Endothelial cell of umbilical vein (primary cell): ENCODE measurements around the gene WDR36. TPM values are rescaled to one million over a fixed set of nuclear protein-coding genes. Genes with fewer than 3 reads are reported as not detected.

ENCODE experiments used
- BruUV-seq: library from RNA; stranded (reverse); fragments of 400-500 nt; replicated peaks from 2 replicates; lab custom pipeline; 2021; lab: Mats Ljungman, UMichigan
- CTCF ChIA-PET: fragments of 300-600, 350-600 bp; sonication (Branson Sonifier 250); formaldehyde crosslinking; loops from one replicate; lab custom pipeline; 2021; ENCODE audit warnings: antibody characterized with exemption, inconsistent platforms; lab: Charles Lee
- POLR2A ChIA-PET: fragments of 300-600, 350-600 bp; sonication (Branson Sonifier 250); formaldehyde crosslinking; loops from one replicate; lab custom pipeline; 2021; ENCODE audit warnings: antibody characterized with exemption, inconsistent platforms; lab: Charles Lee
- DNase-seq: peaks from one replicate; pipeline ENCODE4 v3.0.0-alpha.2; 2011; ENCODE audit warnings: low read depth, low spot score
- FAIRE-seq: peaks from 2 replicates; lab custom pipeline; 2011; peaks lifted over from hg19 to GRCh38; lab: Jason Lieb, UNC
- H2AFZ ChIP-seq: 2 replicates; pipeline ENCODE4 v1.6.0; 2012; ENCODE audit warnings: low read depth, low read length, control low read depth, inconsistent platforms
- H3K27ac ChIP-seq: 2 replicates; pipeline ENCODE4 v1.5.1; 2011; ENCODE audit warnings: low read depth, mild to moderate bottlenecking, control low read depth, low read length, moderate library complexity; ENCODE audit not compliant: insufficient read depth
- H3K27me3 ChIP-seq, 2 experiments: 2 replicates each; pipeline versions ENCODE4 v1.6.0 to v1.6.1; 2011; ENCODE audit warnings: low read length in 2 of 2, mixed read lengths in 1 of 2; ENCODE audit not compliant: control insufficient read depth in 2 of 2, insufficient read depth in 2 of 2
- H3K36me3 ChIP-seq, 2 experiments: 2 replicates in 1 of 2; 3 replicates in 1 of 2; pipeline ENCODE4 v1.5.1; 2011; ENCODE audit warnings: low read length in 2 of 2, mild to moderate bottlenecking in 1 of 2, moderate library complexity in 1 of 2; ENCODE audit not compliant: control insufficient read depth in 2 of 2, insufficient read depth in 2 of 2; ENCODE audit errors: extremely low read depth in 1 of 2
- H3K4me1 ChIP-seq: 3 replicates; pipeline ENCODE4 v1.5.1; 2011; ENCODE audit warnings: mild to moderate bottlenecking, low read length; ENCODE audit not compliant: control insufficient read depth, insufficient read depth; ENCODE audit errors: extremely low read depth
- H3K4me2 ChIP-seq: 2 replicates; pipeline ENCODE4 v1.6.1; 2011; ENCODE audit warnings: low read length, control low read depth, mixed read lengths; ENCODE audit not compliant: insufficient read depth
- H3K4me3 ChIP-seq, 3 experiments: fragments of 200-600 bp in 1 of 3; sonication (generic), shearing (Covaris generic) in 1 of 3; replicated peaks in 1 of 3; 2 replicates each; pipeline ENCODE4 v1.5.1; 2011 to 2016; ENCODE audit warnings: control low read depth in 3 of 3, low read length in 3 of 3, mild to moderate bottlenecking in 2 of 3, inconsistent platforms in 1 of 3, low read depth in 1 of 3, moderate library complexity in 1 of 3; ENCODE audit not compliant: insufficient read depth in 1 of 3
- H3K79me2 ChIP-seq: 2 replicates; pipeline ENCODE4 v1.6.0; 2012; ENCODE audit warnings: low read length, inconsistent platforms; ENCODE audit not compliant: control insufficient read depth, insufficient read depth
- H3K9ac ChIP-seq: replicated peaks from 2 replicates; pipeline ENCODE3; 2011; ENCODE audit warnings: low read length, control low read depth; ENCODE audit not compliant: insufficient read depth; ENCODE audit errors: extremely low read depth
- H3K9me1 ChIP-seq: replicated peaks from 3 replicates; pipeline ENCODE4 v1.6.0; 2011; ENCODE audit warnings: mild to moderate bottlenecking, low read length; ENCODE audit not compliant: control insufficient read depth, insufficient read depth; ENCODE audit errors: extremely low read depth
- H3K9me3 ChIP-seq: replicated peaks from 2 replicates; pipeline ENCODE4 v1.5.1; 2012; ENCODE audit warnings: low read length, inconsistent platforms; ENCODE audit not compliant: control insufficient read depth, insufficient read depth
- H4K20me1 ChIP-seq: replicated peaks from 2 replicates; pipeline ENCODE3; 2011; ENCODE audit warnings: mild to moderate bottlenecking, low read length; ENCODE audit not compliant: control insufficient read depth, insufficient read depth; ENCODE audit errors: extremely low read depth
- CTCF ChIP-seq, 2 donors: IDR thresholded peaks; 1 replicate in 1 of 2; 2 replicates in 1 of 2; pipeline ENCODE4 v1.5.1; 2011; ENCODE audit warnings: low read length in 2 of 2, mild to moderate bottlenecking in 2 of 2, moderate library complexity in 2 of 2, control low read depth in 1 of 2, inconsistent platforms in 1 of 2, low read depth in 1 of 2; ENCODE audit not compliant: insufficient read depth in 1 of 2; ENCODE audit errors: extremely low read depth in 1 of 2
- EZH2 ChIP-seq: IDR thresholded peaks from 2 replicates; pipeline ENCODE4 v1.6.1; 2012; ENCODE audit warnings: borderline replicate concordance, low read depth, mild to moderate bottlenecking, moderate library complexity, low read length, inconsistent platforms; ENCODE audit not compliant: severe bottlenecking
- FOS ChIP-seq: IDR thresholded peaks from 2 replicates; pipeline ENCODE4 v1.6.1; 2011; ENCODE audit warnings: mild to moderate bottlenecking, low read length, moderate library complexity, borderline replicate concordance; ENCODE audit not compliant: insufficient read depth
- GATA2 ChIP-seq: IDR thresholded peaks from 2 replicates; pipeline ENCODE4 v1.7.0; 2011; ENCODE audit warnings: low read depth, mild to moderate bottlenecking, moderate library complexity, mixed read lengths, low read length; ENCODE audit not compliant: insufficient read length, insufficient read depth
- JUN ChIP-seq: IDR thresholded peaks from 2 replicates; pipeline ENCODE4 v1.6.1; 2011; ENCODE audit warnings: borderline replicate concordance, low read depth; ENCODE audit not compliant: insufficient read length, insufficient read depth
- MAX ChIP-seq: IDR thresholded peaks from 2 replicates; pipeline ENCODE4 v1.6.1; 2011; ENCODE audit not compliant: insufficient read depth, insufficient read length
- MYC ChIP-seq: IDR thresholded peaks from one replicate; pipeline ENCODE4 v1.6.1; 2011; ENCODE audit warnings: mild to moderate bottlenecking, low read depth, low read length
- POLR2A ChIP-seq: IDR thresholded peaks from 2 replicates; pipeline ENCODE4 v1.6.1; 2012; ENCODE audit warnings: low read depth, mild to moderate bottlenecking, control low read depth, low read length
- POLR2AphosphoS5 ChIP-seq: IDR thresholded peaks from 2 replicates; pipeline ENCODE4 v1.6.1; 2012; ENCODE audit warnings: low read depth, mild to moderate bottlenecking, control low read depth, low read length, moderate library complexity; ENCODE audit not compliant: insufficient read depth
- dilution Hi-C: fragments of 300-500 bp; cut with MboI; formaldehyde crosslinking; loops from one replicate; pipeline ENCODE4 v1.15.0; 2019; ENCODE audit warnings: low sequenced_read_pairs; ENCODE audit not compliant: extremely low pct_ligation_motif_present
- intact Hi-C: fragments of 100-400 bp; cut with micrococcal nuclease; formaldehyde crosslinking; loops from one replicate; pipeline ENCODE4 v1.10.0; 2022
- polyA plus RNA-seq, 4 experiments: library from polyadenylated mRNA; depleted of rRNA in 3 of 4; stranded (reverse) in 3 of 4; unstranded in 1 of 4; fragments of >200 nt; gene quantifications; 2 replicates each; pipeline versions ENCODE4 v1.2.1 to v1.2.3, GENCODE V29; 2011 to 2012; ENCODE audit warnings: missing spikeins in 1 of 4
- total RNA-seq: library from RNA; stranded (reverse); gene quantifications from 2 replicates; pipeline ENCODE4 v1.2.3, GENCODE V29; 2021

Gene WDR36
- total and polyA plus RNA-seq, 2 donors (not counting 3 experiments of a cell fraction or from before 2014, with no cell fraction given) = 10.6 to 30.2 TPM

- no peak overlapping the region for H2AFZ ChIP-seq
- TF ChIP-seq EZH2 (no peak), CTCF (IDR thresholded peaks at IDR 0.05; ENCODE audit: extremely low read depth in 1 of 2, insufficient read depth in 1 of 2, low read depth in 1 of 2, low read length in 2 of 2) (no peak), POLR2AphosphoS5 (no peak), MAX (no peak), POLR2A (no peak), FOS (no peak), GATA2 (no peak), MYC (no peak), JUN (no peak)
- dilution Hi-C loops (no loop called here), intact Hi-C loops (no loop called here)
- H3K79me2 ChIP-seq = no peaks in the 10 kb centered on the region
- H3K9me1 ChIP-seq = no peaks in the 10 kb centered on the region
- no peak for FAIRE-seq
- POLR2A ChIA-PET = no interaction called here
- H3K9ac ChIP-seq = no peak overlapping the region
- no peak overlapping the region for H3K4me3 ChIP-seq
- peaks cover 0 to 7% of the 10 kb centered on the region in 2 experiments for H3K27me3 ChIP-seq
- BruUV-seq = no TSS peak
- no peaks in the 10 kb centered on the region for H3K36me3 ChIP-seq
- H3K9me3 ChIP-seq = no peaks in the 10 kb centered on the region
- no peak overlapping the region for H3K4me2 ChIP-seq
- CTCF ChIA-PET = no interaction called here
- H3K27ac ChIP-seq = no peak overlapping the region
- DNase-seq = no peak
- H4K20me1 ChIP-seq = no peaks in the 10 kb centered on the region
- no peaks in the 10 kb centered on the region for H3K4me1 ChIP-seq
These were observed 30.5 kb upstream of the WDR36 start for GRCh38 chr5:111061618-111062017.
